ENCODE measurements around the gene ASGR2.
"Not testable (repeated sequence)": the region's sequence is repeated elsewhere in the genome, so short reads cannot be mapped to it uniquely, and the experiment has no call there.

ASGR2 gene

DNA sequence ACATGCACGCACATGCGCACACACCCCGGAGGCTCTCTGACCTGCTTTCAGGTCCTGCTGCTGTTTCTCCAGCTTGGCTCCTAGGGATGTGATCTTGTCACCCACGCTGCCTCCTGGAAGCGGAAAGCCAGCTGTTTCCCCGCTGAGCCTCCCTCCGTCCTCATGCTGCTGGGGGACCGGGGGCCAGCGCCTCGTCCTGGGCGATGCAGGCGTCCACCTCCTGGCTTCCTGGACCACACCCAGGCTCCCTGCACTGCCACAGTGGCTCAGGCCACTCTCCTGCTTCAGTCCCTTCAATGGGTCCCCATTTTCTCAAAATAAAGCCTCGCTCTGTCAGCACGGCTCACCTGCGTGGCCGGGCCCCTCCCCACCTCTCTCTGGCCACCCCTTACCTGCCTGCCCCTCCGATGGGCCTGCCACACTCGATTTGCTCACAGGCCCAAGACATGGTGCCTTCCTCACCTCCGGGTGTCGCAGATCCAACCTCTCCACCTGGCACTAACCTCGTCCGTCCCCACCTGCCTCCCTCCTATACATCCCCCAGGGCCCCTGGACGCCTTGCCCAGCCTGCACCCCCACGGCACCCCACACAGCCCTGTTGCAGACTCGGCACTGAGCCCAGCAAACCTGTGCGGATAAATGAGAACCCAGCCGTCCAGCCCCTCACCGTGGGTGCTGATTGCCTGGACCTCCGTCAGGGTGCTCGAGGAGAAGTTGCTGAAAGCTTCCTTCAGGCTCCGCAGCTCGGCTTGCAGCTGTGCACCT lies 6.6 kb downstream of the ASGR2 start:
- DNase-seq (ENCODE audit: low read depth), result no peak
- TF ChIP-seq, protein P1, sequence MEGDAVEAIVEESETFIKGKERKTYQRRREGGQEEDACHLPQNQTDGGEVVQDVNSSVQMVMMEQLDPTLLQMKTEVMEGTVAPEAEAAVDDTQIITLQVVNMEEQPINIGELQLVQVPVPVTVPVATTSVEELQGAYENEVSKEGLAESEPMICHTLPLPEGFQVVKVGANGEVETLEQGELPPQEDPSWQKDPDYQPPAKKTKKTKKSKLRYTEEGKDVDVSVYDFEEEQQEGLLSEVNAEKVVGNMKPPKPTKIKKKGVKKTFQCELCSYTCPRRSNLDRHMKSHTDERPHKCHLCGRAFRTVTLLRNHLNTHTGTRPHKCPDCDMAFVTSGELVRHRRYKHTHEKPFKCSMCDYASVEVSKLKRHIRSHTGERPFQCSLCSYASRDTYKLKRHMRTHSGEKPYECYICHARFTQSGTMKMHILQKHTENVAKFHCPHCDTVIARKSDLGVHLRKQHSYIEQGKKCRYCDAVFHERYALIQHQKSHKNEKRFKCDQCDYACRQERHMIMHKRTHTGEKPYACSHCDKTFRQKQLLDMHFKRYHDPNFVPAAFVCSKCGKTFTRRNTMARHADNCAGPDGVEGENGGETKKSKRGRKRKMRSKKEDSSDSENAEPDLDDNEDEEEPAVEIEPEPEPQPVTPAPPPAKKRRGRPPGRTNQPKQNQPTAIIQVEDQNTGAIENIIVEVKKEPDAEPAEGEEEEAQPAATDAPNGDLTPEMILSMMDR (IDR thresholded peaks at IDR 0.05; ENCODE audit: low read depth, low read length, missing control alignments), result no peak
- no peak overlapping the region for H3K4me3 ChIP-seq (ENCODE audit: low read depth, low read length)

DNA sequence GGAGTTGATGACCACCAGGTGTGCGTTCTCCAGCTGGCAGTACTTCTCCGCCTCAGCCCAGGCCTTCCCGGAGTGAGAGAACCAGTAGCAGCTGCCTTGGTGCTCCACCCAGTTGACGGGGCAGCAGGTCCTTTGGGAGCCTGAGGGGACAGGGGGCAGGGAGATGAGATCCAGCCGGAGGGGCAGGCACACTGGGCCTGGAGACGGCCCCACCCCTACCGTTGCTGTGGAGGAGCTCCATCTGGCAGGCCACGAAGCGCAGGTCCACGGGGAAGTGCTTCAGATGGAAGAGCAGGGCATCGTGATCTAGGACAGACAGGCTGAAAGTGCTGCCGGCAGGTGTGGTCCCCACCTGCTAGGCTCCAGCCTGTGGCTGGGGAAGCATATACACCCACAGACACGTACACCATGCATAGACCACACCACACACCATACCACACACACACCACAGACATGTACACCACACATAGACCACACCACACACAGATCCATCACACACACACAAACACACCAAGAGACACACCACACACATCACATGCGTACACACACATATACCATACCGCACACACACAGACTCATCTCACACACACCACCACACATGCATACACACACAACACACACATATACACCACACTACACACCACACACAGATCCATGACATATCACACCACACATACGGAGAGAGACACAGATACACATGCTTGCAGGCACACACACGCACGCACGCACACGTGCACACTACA lies 7.4 kb downstream of the ASGR2 start:
- TF ChIP-seq, protein P1 (IDR thresholded peaks at IDR 0.05; ENCODE audit: low read depth, low read length, missing control alignments), result no peak
- no peak overlapping the region for H3K4me3 ChIP-seq (ENCODE audit: low read depth, low read length)
- no peak for DNase-seq (ENCODE audit: low read depth)

DNA sequence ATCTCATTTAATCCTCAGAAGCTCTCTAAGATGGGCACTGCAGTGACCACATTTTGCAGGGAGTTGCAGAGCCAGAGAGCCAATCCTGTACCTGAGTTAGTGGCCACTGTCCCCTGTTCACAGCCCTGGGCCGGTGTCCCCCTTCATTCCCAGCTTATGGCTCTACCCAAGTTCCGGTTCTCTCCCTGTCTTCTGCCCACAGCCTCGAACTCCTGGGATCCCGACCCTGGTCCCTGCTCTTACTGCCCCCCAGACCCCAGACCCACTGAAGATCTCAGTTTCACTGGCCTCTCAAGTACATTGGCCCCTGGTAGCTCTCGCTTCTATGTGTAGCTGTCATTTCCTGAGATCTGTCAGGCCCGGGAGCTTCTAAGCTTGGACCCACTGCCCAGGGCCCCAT lies 12.2 kb downstream of the ASGR2 start:
- no peak overlapping the region for H3K4me3 ChIP-seq (ENCODE audit: low read depth, low read length)
- TF ChIP-seq, protein P1 (IDR thresholded peaks at IDR 0.05; ENCODE audit: low read depth, low read length, missing control alignments), result no peak
- no peak for DNase-seq (ENCODE audit: low read depth)

DNA sequence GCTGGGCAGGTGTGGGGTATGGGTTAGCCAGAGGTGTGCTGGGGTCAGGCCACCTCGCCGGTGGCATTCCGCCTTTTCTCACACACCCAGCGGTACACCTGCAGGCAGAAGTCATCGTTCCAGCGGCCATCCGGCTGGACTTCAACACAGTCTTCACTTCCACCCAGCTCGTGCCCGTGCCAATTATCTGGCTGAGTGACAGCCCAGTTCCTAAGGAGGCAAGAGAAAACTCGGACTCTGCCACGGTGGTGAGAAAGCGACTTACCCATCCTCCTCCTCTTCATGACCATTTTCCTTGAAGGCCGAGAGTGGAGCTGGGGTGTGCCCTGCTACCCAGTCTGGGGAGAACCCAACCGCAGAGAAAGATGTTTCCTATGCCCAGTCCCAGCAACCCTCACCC lies 13.1 kb downstream of the ASGR2 start:
- no peak overlapping the region for H3K4me3 ChIP-seq (ENCODE audit: low read depth, low read length)
- no peak for DNase-seq (ENCODE audit: low read depth)
- TF ChIP-seq, protein P1 (IDR thresholded peaks at IDR 0.05; ENCODE audit: low read depth, low read length, missing control alignments), result no peak

DNA sequence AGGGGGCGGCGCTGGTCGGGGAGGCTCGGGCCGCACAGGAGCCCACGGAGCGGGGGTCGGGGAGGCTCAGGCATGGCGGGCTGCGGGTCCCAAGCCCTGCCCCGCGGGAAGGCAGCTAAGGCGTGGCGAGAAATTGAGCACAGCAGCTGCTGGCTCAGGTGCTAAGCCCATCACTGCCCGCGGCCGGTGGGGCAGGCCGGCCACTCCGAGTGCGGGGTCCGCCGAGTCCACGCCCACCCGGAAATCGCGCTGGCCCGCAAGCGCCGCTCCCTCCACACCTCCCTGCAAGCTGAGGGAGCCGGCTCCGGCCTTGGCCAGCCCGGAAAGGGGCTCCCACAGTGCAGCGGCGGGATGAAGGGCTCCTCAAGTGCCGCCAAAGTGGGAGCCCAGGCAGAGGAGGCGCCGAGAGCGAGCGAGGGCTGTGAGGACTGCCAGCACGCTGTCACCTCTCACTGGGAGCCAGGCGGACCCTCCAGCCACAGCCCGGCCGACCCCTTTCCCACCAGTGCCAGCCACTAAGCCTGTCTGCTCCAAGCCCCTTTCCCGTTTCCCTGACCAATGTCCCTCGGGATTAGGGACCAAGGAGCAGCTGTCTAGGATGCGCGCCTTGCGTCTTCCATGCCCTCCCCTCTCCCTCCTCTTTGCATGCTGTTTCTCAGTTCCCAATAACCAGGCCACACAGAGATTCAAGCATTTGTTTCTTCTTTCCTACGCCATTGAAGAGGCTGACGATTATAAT lies 13.8 kb downstream of the ASGR2 start:
- DNase-seq (ENCODE audit: low read depth); H3K4me3 ChIP-seq (ENCODE audit: low read depth, low read length): not testable (repeated sequence)

DNA sequence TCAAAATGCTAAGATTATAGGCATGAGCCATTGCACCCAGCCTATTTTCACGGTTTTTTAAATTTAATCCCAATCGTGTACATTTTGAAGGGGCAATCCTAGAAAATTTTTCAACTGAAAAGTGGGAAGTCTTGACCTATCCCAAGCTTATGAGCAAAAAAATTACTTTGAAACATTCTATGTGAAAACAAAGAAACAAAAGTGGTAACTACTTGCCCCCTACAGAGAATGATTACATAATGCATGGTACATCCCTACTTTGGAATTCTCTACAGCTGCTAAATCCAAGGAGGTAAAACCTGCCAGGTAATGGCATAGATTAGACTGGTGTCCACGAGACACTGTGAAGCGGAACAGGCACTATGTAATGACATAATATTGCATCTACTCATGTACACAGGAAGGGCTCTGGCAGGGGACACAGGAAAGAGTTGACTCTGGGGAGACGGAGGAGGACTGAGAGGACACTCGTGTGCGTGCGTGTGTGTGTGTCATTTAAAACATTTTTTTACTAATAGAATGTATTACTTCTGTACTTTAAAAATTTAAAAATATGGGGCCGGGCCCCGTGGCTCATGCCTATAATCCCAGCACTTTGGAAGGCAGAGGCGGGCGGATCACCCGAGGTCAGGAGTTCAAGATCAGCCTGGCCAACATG lies 15.7 kb downstream of the ASGR2 start:
- DNase-seq (ENCODE audit: low read depth), result no peak
- TF ChIP-seq, protein P1 (IDR thresholded peaks at IDR 0.05; ENCODE audit: low read depth, low read length, missing control alignments), result no peak
- no peak overlapping the region for H3K4me3 ChIP-seq (ENCODE audit: low read depth, low read length)

DNA sequence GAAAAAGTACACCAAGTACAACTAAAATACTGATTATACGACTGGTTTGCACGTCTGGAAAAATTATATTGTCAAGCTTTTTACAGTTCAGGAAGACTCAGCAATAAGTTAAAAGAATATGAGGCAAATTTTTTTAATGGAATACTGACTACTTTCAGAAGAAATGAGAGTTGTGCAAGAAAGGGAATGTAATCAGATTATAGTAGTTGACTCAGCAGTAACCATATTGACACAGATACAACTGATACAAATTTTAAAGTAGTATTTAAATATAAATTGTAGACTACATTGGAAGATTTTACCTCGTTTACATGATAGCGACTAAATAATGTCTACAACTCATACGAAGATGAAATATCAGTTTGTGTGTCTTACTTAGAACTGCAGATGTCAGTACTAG lies 16.7 kb downstream of the ASGR2 start:
- no peak overlapping the region for H3K4me3 ChIP-seq (ENCODE audit: low read depth, low read length)

More for the DNA sequence above, 16.7 kb downstream of the ASGR2 start:
- TF ChIP-seq, protein P1 (IDR thresholded peaks at IDR 0.05; ENCODE audit: low read depth, low read length, missing control alignments), result no peak
- no peak for DNase-seq (ENCODE audit: low read depth)

Data from GM12864 (cell line).